Cortex of kidney (tissue), 1 donor: ENCODE measurements around the gene GPR62.
"Not testable (repeated sequence)": the region's sequence is repeated elsewhere in the genome, so short reads cannot be mapped to it uniquely, and the experiment has no call there.

ENCODE experiments used
- DNase-seq: peaks from one replicate; lab custom pipeline; 2025; lab: John Stamatoyannopoulos, UW

GPR62 gene

DNA sequence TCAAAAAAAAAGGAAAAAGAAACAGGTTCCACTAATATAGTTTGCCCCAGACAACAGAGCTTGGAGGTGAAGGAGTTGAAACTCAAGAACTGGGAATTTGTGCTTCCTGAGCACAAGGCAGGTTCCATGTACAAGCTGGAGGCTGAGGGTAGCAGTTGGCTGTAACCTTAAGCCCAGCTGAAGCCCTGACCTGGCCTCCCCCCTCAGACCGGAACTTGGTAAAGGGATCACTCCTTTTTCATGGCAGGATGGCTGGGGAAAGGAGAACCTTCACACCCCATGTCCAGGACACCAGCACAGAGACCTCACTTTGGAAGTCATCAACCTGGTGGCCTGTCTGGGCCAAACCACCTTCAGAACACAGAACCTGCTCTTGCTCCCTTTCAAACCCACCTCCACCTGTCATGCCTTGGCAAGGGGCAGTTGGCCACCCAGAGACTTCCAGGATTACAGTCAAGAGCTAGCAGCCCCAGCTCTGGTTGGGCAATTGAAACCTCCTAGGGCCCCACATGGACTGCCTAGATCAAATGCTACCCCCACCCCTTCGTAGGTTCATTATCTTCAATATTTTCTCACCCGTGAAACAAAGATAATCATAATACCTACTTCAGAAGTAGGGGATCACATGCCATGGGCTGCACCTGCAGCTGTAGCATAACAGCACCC, 37.0 kb downstream of the GPR62 start:
- DNase-seq: no peak

DNA sequence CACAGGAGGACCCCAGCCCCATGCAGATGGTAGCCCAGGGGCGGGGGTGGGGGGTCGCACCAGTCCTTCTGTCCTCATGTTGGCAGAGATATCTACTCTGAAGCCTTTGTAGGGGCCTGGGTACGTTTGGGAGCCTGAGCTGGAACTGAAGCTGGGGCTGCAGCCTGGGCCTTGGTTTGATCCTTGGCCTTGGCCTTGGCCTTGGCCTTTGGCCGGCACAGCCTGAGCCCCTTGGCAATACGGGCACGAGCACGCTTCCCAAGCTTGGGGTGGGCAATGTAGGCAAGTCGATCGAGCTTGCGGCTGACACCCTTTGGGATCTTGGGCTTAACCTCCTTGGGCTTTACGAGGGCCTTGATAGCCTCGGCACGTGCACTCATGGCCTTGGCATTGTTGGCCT, 38.5 kb downstream of the GPR62 start:
- not testable (repeated sequence) for DNase-seq

DNA sequence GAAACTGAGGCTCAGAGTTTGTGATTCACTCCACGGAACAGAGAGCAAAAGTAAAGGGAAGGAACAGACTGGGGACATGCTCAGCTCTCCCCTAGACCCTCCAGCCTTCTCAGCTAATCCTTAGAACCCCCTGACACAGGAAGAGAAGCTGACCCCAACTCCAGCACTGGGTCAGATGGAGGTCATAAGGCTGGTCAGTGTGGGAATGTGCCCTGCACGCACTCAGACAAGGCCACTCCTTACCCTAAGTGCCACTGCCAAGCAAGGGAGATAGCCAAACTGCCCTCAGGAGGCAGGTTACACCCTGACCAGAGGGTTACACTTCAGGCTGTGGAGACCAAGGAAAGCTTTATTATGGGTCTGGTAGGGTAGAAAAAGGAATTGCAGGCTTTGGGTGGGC, 39.3 kb downstream of the GPR62 start:
- DNase-seq: no peak

DNA sequence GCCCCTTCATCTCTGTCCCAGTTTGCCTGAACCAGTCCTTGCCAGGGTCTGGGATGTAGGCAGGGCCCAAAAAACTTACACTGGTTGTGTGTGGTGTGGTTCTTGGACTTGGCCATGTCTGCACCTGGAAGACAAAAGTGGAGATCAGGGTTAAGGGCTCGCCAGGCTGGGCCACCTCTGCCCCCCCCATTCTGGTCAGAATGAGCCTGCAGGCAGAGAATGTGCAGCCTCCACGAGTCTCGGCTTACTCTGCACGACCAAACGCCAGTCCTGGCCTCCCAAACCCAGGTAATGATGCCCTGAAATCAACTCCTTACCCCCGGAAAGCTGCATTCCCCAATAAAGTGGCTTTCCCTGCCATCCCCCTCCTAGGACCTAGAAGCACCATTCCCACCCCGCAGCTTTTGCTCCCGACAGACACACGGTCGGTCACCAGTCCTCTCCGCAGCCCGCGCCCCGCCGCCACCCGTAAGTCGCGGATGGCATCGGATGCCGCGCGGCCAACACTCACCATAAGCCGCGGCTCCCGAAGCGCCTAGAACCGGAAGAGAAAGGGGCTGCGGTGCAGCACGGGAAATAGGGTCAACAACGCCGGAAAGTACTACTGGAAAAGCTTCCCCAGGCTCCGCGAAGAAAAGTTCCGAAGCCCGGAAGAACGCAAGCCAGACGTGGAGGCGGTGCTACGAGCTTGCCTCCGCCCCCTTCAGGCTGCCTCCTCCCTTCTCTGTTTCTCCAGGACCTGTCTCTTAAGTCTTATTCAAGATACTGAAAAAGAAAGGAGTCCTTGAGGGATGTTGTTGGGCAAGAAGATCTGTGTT, 40.4 kb downstream of the GPR62 start, which contains the start of gene RPL29:
TSS of gene RPL29 (minus strand) at position 550 of the 818 bp plus-strand sequence. CDS start at position 116, 434 bp downstream.
- DNase-seq: no peak

DNA sequence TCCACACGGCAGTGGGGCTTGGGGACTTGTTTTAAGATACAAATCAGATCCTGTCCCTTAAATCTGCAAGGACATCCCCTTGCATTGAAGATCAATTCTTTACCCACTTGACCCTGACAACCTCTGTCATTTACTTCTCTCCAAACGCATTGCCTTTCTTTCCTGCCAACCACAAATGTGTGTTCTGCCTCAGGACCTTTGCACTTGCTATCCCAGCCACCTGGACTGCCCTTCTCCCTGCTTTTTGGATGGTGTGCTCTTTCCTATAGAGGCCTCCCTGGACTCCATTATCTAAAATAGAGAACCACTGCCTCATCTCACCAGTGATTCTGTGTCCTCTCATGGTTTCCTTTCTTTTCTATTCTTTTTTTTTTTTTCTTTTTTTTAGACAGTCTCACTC, 42.0 kb downstream of the GPR62 start:
- no peak for DNase-seq

DNA sequence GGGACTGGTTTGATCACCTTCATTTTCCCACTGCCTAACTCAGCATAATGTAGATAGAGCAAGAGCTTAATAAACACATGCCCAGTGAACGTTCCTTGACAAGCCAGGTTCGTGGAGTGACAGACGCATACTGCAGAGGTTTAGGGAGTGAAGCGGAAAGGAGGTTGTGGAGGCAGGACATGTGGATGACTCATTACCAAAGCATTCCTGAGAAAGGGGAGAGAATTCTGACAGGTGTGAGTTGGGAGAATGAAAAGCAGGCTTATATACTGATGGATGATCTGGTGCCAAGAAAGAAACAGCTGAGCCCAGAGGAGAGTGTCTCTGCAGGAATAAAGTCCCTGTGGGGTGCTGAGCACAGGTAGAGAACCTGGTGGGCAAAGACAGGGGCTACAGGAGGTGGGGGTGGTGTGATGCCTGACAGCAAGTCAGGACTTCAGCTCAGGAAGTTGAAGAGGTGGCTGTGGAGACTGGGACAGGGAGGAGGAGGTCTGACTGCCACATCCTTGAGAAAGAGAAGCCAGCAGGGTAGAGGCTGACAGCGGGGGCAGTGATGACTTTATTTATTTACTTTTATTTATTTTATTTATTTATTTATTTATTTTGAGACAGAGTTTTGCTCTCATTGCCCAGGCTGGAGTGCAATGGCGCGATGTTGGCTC, 42.9 kb downstream of the GPR62 start:
- no peak for DNase-seq

DNA sequence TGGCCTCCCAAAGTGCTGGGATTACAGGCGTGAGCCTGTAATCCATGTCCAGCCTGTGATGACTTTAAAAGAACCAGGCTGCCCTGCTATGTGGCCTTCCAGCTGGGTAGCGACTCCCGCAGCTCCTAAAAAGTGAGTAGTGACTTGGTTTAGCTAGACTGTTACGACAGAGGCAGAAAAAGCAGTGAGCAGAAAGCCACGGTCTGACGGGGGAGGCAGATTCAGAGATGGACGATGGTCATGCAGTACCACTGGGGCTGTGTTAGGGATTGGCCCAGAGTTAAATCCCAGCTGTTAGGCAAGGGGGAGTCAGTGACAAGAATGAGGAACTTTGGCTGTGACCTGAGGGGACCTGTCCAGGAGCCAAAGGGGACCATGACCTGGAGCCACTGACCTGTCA, 43.6 kb downstream of the GPR62 start:
- no peak for DNase-seq

DNA sequence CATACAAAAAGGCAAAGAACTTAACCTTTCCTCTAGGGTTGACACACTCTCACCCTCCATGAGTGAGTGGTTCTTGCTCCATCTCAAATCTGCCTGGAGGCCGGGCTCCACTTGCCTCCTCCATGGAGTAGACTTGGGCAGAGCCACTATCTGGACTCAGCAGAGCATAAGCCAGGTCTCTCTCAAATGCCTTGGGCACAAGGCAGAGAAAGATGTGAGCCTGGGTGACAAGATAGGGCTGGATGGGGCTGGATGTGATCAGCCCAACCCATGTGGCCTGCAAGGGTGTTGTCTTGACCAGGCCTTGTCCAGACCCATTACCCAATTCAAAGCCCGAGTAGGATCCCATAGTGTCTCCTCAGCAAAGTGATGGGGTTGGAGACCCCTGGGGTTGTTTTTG, 44.7 kb downstream of the GPR62 start:
- no peak for DNase-seq

DNA sequence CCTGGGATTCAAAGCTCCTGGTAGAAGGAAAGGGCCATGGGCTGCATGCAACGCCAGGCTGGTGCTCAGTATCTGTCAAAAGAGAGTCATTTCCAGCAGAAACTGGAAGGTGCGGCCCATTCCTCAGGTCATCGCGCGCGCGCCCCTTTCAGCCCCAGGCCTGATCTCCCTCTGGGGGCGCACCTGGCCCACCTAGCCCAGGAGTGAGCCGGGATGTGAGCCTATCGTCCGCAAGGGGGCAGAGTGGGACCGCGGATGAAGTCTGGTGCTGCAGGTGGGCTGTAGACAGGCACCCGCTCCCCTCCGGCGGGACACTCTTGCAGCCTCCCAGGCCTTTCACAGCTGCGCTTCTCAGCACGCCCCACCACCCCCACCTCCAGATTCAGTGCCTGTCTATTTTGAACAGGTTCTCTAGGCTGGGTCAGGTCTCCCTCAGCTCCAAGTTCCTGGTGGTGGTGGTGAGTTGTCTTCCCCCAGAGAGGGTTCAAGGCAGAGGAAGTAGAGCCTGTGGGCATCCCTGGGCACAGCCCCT, 46.3 kb downstream of the GPR62 start:
- no peak for DNase-seq

DNA sequence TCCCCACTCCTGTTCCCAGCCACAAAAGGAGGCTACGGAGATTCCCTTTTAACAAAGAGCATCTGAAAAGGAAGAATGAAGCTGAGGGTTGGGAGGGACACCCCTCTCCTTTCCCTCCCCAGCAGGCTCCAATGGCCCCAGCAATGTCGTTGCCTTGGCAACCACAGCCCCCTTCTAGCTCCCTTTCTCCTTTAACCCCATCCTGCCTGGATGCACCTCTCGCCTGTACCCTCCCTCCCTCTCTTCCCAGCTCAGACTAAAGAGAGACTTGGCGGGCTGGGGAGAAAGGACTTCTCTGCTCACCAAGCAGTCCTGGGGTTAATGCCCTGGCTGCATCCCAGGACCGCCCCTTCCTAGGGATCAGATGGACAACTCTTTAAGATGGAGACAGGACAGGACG, 47.6 kb downstream of the GPR62 start:
- DNase-seq: no peak

DNA sequence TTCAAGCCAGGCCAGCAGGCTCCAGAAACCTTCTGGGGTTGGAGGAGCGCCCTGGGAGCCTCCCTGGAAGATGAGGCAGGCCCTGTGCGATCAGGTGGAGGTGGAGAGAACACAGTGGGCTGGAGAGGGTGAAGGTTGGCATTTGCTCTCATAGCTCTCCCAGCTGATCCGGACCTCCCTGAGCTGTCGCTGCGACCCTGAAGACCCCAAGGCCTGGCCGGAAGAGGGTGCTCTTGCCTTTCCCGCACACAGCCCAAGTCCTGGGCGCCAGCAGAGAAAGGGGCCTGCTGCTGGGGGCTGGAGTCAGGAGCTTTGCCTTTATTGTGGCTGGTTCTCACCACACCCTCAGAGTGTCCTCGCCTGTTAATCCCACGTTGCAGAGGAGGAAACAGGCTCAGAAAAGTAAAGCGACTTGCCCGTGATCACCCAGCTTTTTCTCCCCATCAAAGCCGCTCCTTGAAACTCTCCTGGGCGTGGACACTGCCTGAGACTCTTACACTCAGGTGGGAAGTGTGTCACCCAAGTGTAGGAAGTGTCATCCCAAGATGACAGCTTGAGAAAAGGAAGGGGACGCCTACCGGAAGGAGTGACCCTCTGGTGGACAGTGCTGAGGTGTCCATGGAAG, 49.1 kb downstream of the GPR62 start:
- no peak for DNase-seq

DNA sequence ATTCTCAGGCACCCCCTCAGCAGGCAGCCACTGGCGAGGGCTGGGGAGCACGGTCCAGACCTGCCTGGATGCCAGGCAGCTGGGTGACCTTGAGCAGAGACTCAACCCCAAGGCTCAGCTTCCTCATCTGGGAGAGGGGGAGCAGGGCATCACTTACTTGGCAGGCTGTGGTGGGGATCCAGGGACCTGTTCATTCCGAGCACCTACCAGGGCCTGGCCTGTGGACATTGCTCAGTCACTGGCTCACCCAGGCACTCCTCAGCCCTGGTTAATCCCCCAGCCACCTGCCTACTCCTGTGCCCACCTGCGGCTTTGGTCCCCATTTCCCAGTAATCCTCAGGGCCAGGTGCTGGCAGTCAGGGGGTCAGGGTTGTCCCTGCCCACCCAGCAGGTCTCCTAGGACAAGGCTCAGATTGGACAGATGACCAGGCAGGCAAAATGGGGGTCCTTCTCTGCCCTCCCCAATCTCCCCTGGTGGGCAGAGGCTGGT, 49.8 kb downstream of the GPR62 start:
- no peak for DNase-seq

DNA sequence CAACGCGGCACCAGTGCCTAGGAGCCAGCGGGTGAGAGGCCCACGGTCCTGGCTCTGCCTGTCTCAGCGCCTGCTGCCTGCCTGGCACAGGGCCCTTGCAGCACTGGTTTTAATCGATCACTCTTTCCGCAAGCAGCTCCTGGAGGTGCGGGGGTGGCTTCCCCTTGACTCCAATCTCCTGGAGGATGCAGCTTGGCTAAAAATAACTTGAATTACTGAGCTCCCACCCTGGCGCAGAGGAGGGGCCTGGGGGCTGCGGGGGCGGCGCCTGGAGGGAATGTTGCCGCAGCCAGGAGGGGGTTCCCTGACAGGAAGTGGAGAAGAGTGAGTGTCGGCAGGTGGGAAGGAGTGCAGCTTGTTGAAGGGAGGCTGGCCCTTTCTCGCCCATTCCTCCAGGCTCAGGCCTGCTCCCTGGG, 50.4 kb downstream of the GPR62 start:
- no peak for DNase-seq

DNA sequence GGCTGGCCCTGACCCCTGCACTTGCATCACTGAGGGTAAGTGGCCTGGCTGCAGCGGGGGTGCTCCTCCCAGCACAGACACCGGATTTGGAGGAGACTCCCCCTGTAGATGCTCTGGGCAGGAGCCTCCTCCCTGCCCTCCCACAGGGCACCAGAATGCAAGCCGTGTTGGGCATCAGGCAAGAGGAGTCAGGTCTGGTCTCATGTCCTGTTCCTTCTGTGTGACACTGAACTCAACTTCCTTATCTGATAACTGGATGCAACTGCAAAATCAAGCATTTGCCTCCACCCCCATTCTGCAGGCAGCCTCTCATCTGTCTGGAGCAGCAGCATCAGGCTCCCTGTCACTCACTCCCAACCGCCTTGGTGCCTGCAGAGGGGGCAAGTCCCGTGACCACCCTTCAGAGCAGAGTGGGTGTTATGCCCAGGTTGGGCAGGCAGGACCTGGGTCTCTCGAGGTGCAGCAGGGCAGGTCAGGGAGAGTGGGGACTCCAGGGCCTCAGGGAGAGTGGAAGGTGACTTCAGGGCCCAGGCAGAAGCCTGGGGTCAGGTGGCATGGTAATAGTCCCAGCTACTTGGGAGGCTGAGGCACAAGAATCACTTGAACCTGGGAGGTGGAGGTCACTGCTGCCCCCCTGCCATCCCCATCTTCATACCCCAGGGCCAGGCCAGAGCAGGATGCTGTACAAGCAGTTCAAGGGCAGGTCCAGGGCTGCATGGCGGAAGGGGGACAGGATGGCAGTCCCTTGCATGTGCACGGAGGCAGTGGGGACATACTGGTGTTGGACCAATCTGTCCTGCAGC, 51.0 kb downstream of the GPR62 start:
- no peak for DNase-seq

DNA sequence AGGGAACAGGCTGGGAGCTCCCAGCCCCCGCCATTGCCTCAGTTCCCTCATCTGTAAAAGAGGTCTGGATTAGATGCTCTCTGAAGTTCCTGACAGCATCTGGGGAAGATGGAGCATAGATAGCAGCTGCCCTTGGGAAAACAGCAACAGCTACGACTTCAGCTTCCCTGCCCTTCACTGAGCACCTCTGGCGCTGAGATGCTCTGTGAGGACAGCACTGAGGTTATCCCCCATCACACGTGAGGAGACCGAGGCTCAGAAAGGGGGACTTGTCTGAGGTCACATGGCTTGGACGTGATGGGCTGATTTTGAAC, 51.6 kb downstream of the GPR62 start:
- no peak for DNase-seq
